H1 (cell line): ENCODE results near the gene SH3RF3. TPM values are rescaled to one million over a fixed set of nuclear protein-coding genes. Genes with fewer than 3 reads are reported as not detected.

ENCODE experiments used
- POLR2AphosphoS5 ChIP-seq: IDR thresholded peaks from 2 replicates; pipeline ENCODE4 v1.6.1; 2011; ENCODE audit warnings: low read depth, low read length
- POU5F1 ChIP-seq: IDR thresholded peaks from 2 replicates; pipeline ENCODE4 v1.6.1; 2011; ENCODE audit warnings: low read depth, mild to moderate bottlenecking, low read length, moderate library complexity
- SP1 ChIP-seq: IDR thresholded peaks from 2 replicates; pipeline ENCODE4 v1.6.1; 2011; ENCODE audit warnings: low read depth, low read length
- polyA plus RNA-seq, 7 experiments: library from polyadenylated mRNA; depleted of rRNA in 3 of 7; stranded (reverse) in 5 of 7; unstranded in 2 of 7; fragments of >200 nt in 5 of 7; fragments of 200-250 nt in 2 of 7; gene quantifications; 1 replicate in 5 of 7; 2 replicates in 1 of 7; 4 replicates in 1 of 7; pipeline versions ENCODE4 v1.2.1 to v1.2.3, GENCODE V29; 2011 to 2013; ENCODE audit warnings: missing spikeins in 2 of 7, mixed read lengths in 2 of 7
- total RNA-seq: library from RNA; stranded (reverse); fragmentation: NEBNext Ultra II Directional; extraction: Animal tissue kit (Norgen Biotek cat#: 25700); gene quantifications from 2 replicates; pipeline ENCODE4 v1.2.1, GENCODE V29; 2021
- TF ChIP-seq, protein P1 (sequence below): fragments of 300-600 bp; sonication (generic); IDR thresholded peaks from 2 replicates; pipeline ENCODE4 v1.7.1; 2012; ENCODE audit warnings: low read length, moderate library complexity, mild to moderate bottlenecking, inconsistent platforms; ENCODE audit not compliant: insufficient replicate concordance

The SH3RF3 gene
- total and polyA plus RNA-seq, 2 of the 8 experiments (the other 6 are each of a cell fraction or from before 2014, with no cell fraction given), result 0.11 to 0.65 TPM

DNA sequence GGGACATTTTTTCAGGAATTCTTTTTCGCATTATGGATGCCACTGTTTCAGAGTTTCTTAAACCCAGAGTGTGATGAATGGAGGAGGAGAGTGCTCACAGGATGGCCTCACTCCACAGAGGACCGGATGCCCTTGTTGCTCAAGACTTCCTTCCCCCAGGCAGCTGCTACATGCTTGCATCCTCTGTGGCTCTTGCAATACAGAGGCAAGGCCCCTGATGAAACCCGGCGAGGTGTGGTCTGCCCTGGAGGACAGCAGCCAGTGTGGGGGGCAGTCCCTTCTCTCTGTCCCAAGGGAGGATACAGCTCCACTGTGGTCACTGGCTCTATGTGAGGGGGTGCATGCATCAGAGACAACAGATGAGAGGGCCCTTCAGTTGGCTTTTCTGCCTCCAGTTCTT lies 109.6 kb downstream of the SH3RF3 start (continued):
- TF ChIP-seq, protein P1, sequence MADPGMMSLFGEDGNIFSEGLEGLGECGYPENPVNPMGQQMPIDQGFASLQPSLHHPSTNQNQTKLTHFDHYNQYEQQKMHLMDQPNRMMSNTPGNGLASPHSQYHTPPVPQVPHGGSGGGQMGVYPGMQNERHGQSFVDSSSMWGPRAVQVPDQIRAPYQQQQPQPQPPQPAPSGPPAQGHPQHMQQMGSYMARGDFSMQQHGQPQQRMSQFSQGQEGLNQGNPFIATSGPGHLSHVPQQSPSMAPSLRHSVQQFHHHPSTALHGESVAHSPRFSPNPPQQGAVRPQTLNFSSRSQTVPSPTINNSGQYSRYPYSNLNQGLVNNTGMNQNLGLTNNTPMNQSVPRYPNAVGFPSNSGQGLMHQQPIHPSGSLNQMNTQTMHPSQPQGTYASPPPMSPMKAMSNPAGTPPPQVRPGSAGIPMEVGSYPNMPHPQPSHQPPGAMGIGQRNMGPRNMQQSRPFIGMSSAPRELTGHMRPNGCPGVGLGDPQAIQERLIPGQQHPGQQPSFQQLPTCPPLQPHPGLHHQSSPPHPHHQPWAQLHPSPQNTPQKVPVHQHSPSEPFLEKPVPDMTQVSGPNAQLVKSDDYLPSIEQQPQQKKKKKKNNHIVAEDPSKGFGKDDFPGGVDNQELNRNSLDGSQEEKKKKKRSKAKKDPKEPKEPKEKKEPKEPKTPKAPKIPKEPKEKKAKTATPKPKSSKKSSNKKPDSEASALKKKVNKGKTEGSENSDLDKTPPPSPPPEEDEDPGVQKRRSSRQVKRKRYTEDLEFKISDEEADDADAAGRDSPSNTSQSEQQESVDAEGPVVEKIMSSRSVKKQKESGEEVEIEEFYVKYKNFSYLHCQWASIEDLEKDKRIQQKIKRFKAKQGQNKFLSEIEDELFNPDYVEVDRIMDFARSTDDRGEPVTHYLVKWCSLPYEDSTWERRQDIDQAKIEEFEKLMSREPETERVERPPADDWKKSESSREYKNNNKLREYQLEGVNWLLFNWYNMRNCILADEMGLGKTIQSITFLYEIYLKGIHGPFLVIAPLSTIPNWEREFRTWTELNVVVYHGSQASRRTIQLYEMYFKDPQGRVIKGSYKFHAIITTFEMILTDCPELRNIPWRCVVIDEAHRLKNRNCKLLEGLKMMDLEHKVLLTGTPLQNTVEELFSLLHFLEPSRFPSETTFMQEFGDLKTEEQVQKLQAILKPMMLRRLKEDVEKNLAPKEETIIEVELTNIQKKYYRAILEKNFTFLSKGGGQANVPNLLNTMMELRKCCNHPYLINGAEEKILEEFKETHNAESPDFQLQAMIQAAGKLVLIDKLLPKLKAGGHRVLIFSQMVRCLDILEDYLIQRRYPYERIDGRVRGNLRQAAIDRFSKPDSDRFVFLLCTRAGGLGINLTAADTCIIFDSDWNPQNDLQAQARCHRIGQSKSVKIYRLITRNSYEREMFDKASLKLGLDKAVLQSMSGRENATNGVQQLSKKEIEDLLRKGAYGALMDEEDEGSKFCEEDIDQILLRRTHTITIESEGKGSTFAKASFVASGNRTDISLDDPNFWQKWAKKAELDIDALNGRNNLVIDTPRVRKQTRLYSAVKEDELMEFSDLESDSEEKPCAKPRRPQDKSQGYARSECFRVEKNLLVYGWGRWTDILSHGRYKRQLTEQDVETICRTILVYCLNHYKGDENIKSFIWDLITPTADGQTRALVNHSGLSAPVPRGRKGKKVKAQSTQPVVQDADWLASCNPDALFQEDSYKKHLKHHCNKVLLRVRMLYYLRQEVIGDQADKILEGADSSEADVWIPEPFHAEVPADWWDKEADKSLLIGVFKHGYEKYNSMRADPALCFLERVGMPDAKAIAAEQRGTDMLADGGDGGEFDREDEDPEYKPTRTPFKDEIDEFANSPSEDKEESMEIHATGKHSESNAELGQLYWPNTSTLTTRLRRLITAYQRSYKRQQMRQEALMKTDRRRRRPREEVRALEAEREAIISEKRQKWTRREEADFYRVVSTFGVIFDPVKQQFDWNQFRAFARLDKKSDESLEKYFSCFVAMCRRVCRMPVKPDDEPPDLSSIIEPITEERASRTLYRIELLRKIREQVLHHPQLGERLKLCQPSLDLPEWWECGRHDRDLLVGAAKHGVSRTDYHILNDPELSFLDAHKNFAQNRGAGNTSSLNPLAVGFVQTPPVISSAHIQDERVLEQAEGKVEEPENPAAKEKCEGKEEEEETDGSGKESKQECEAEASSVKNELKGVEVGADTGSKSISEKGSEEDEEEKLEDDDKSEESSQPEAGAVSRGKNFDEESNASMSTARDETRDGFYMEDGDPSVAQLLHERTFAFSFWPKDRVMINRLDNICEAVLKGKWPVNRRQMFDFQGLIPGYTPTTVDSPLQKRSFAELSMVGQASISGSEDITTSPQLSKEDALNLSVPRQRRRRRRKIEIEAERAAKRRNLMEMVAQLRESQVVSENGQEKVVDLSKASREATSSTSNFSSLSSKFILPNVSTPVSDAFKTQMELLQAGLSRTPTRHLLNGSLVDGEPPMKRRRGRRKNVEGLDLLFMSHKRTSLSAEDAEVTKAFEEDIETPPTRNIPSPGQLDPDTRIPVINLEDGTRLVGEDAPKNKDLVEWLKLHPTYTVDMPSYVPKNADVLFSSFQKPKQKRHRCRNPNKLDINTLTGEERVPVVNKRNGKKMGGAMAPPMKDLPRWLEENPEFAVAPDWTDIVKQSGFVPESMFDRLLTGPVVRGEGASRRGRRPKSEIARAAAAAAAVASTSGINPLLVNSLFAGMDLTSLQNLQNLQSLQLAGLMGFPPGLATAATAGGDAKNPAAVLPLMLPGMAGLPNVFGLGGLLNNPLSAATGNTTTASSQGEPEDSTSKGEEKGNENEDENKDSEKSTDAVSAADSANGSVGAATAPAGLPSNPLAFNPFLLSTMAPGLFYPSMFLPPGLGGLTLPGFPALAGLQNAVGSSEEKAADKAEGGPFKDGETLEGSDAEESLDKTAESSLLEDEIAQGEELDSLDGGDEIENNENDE, result no peak
- TF ChIP-seq POLR2AphosphoS5 (no peak), SP1 (no peak), POU5F1 (no peak)
- TF ChIP-seq, all 59 proteins: peak for 0
